ENCODE measurements around the gene CC2D2B.
"Not testable (repeated sequence)": the region's sequence is repeated elsewhere in the genome, so short reads cannot be mapped to it uniquely, and the experiment has no call there.

Gene CC2D2B, protein sequence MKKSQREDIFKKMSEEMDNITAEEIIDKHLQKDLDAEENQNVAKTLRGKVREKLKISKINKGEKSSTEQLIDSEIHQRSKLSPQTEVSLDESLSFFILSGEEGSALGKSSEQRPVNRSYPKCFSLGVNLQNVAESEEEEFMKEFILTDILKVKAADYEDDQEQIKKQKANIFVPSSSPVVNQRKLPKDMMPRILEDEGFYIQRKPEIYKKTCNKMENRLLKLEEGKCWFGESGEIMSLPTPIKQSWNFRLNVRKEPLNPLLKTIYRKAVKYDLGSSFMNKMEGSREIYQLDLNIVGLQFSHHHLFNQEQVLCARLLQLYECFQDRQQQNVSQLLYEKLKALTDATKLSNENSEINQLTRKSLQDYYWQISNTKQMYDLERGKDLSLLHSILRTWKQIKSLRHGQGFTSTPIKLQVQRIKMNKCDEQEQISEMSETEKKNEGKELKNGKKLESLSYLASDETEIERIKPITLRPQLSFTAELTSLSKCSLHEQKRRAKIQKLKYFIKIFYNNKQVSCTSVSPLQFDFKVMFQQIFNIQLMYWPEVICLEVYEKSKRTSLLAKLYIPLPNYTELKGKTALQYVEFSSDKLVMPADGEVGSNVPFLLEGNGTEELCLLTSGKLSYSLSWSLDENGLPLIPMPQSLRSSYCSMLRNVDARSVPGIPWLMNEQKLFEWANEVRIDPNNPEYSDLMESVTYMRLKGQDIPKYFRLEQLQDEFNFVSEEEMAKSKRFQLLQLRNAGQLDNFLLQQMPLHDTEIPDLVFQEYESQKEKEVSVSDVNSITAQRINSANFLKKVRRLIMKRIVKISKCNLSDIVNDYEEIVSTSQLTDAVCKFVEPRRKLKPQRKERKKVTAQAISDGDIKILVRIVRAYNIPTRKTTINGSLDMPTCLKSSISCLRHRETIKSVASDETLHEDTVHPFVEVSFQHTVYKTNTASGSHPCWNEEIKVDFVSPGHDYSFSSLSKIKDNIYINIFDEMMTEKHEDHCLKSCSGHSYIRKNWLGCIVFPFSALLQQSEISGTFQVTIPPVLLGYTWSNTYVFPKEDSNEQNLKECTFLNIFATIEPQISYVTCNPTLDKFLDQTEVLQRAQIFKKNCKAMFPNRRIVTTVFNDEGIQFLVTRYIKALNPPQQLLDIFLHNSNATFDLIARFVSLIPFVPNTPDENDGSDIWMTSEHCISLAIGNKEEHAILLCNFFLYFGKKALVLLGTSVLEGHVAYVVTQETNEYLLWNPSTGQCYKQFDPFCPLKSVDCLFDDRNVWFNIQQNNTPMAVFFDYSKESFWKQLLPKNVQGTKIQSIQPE (N-terminal part only)

DNA sequence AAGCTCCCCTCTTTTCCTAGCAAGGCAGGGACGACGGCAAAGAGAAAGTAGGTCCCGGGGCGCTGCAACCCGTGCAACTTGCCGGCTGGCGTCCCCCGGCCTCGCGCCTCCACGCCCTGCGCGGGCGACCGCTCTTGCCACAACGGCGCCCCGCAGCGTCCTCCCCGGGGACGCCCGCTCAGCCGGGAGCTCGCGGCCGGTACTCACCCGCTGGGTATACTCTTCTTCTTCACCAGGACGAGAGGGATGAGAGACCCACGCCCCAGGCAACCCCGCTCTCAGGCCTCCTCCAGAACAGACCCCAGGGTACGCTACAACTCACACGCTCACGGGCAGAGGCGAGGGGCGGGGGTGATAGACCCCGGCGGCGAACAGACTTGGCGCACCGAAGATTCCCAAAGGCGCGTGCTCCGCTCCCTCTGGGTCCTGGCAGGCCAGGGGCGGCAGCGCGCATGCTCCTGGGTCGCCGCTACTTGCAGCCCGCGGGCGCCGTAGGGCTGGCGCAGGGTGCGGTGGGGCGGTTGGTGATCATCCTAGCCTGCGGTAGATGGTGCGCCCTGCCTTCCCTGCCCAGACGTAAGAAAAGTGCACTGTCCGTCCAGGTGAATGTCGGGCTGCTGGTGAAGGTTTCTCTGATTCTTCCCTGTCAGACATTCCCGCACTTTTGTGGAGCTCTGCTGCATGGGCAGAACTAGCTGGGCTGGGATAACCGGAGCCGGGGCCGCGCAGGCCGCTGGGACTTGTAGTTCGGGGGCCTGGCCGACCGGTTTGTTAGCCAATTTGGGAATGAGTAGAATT, at the start of gene CC2D2B:
Gene CC2D2B, plus strand, starts transcription at position 520 of the 798 bp plus-strand sequence. CDS start 3,349 bp downstream, outside the sequence.
- peak; percentile 61 to 68 for DNase-seq (ENCODE audit: low read depth in 2 of 2)

DNA sequence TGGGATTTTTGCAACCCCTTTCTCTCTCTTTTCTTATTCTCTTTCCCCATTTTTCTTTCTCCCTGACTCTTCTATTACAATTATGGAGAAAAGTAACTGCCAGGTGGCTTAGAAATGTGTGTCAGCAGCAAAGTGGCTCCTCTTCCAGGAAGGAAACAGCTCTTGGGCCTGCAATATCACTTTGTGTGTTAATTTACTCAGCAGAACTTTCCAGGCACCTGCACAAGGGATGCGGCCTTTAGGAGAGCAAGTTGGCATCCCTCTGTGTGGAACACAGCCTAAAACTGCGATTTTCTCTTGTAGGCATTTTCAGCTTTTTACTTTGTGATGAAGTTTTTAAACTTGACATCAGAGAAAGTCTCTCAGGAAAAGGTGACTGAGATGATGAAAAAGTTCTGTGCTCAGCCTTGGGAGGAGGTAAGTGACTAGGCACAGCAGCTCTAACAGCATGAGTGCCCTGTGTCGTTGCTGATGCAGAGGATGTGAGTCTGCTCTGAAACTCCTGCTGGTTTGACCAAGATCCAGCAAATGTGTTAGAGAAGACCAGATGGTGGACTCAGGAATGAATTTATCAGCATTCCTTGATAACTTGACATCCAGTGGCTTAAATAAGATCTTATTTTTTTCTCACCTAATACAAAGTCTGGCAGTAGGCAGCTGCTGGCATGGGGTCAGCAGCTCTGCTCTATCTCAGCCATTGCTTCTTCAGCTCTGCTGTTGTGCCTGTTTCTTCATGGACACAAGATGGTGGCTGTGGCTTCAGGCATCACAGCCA, 47.4 kb upstream of the CC2D2B start:
- DNase-seq (ENCODE audit: low read depth in 2 of 2), result no peak

- no peak for DNase-seq (ENCODE audit: low read depth in 2 of 2)
Measured at GRCh38 chr10:95861386-95861785, 46.4 kb upstream of the CC2D2B start.

DNA sequence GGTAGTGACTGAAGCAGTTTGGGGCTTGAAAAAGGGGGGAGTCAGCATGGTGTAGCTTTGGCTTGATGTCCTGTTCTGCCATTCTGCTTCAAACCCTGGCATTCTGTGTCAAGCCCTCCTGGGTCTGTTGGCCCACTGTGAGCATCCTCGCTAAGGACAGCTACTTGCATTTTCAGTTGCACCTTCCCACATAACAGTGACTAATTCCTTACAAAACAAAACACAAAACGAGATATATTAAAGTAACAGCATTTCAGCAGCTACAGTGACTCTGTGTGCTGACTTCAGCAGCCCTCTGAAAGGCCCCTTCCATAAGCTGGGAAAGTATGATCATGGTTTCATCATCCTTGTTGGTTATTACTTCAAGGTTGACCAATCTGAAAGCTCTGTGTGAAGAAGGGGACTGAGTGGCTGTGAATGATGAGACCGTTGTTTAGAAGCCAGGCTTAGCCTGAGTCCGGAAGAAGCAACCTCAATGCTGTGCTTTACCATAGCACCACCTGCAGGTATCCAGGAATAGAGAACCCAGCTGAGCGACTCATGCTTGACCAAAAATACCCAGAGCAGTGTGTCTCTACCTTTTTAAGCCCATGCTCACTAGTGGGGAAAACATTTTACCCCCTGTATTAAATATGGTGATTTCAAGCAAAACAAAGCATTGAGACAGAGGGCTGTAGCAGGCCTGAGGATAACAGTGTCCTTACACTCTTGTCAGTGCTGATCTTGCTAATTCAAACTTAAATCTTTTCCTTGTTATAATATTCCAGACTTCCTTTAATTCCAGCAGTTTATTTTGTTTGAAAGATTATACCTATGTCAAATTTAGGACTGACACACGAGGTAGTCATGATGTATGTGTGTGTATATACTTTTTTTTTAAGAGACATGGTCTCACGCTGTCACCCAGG, 42.6 kb upstream of the CC2D2B start:
- peak; percentile 1 to 19 for DNase-seq (ENCODE audit: low read depth in 2 of 2)

GRCh38 chr10:95865814-95866466, 41.8 kb upstream of the CC2D2B start:
- DNase-seq (ENCODE audit: low read depth in 2 of 2), result no peak

DNA sequence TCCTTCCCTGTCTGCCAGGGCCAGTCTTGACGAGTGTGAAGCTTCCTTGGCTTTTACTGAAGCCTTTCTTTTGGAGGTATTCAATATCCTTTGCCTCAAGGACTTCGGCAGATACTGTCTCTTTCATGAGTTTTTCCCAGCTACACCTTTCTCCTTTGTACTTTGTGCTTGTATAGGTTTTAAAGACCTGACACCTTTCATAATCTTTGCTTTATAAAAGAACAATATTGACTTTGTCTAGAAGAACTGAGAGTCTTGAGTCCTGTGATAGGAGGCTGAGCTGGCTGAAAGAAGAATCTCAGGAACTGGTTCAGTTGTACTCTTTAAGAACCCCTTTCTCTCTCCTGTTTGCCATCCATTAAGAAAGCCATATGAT, 41.3 kb upstream of the CC2D2B start:
- no peak for DNase-seq (ENCODE audit: low read depth in 2 of 2)

- DNase-seq (ENCODE audit: low read depth in 2 of 2), result no peak
Measured at GRCh38 chr10:95867866-95868265, 39.9 kb upstream of the CC2D2B start.

GRCh38 chr10:95872158-95872711, 35.5 kb upstream of the CC2D2B start:
- no peak for DNase-seq (ENCODE audit: low read depth in 2 of 2)

DNA sequence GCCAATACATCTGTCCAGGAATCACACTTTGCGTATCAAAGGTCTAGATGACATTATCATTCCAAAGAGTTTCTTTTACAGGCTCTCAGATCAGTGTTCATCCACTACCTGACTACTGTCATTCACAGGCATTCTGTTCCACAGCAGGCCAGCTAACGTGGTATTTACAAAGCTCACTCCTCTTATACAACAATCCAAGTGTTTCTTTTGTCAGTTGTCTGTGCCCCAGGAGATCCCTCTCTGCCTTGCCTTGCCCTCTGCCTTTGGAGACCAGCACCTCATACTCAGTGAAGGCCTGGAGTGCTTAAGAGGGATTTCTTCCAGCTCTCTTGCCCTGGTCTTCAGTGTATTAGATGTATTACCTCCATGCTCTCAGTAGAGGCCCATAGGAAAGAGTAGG, 34.6 kb upstream of the CC2D2B start:
- no peak for DNase-seq (ENCODE audit: low read depth in 2 of 2)

- no peak for DNase-seq (ENCODE audit: low read depth in 2 of 2)
Measured at GRCh38 chr10:95873651-95874050, 34.1 kb upstream of the CC2D2B start.

- not testable (repeated sequence) for DNase-seq (ENCODE audit: low read depth in 2 of 2)
Measured at GRCh38 chr10:95874783-95875182, 33.0 kb upstream of the CC2D2B start.

DNA sequence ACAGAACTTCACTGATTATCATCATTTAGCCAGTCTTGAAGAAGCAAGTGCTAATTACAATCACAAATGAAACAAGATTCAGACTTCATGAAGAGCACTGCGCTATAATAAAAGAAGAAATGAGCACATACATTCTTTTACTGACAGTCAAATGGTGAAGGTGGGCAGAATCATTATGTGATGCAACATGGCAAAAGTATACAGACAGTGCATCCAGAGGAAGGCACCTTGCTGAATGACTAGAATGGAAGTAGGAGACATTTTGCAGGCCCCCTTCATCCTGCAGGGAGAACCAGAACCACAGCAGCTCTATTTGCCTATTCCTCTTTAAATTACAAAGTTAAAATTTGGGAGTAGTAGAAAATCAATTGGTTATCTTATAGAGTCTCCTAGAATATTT, 31.0 kb upstream of the CC2D2B start:
- DNase-seq (ENCODE audit: low read depth in 2 of 2), result no peak

DNA sequence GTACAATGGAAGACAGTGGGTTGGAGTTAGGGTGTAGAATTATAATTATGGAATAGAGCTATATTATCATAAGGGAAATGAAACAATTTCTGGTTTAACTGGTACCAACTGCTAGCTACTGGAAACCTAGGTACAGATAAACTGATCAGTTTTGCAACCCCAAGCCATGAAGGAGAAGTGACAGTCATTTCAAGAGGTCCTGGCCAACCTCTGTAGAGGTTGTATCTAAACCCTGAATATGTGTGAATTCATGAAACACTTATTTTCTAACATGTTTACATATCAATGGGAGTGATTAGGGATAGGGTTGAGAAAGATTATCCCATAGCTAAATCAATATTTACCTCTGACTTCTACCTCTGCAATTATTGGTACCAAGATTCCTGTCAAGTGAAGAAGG, 29.9 kb upstream of the CC2D2B start:
- DNase-seq (ENCODE audit: low read depth in 2 of 2), result no peak

DNA sequence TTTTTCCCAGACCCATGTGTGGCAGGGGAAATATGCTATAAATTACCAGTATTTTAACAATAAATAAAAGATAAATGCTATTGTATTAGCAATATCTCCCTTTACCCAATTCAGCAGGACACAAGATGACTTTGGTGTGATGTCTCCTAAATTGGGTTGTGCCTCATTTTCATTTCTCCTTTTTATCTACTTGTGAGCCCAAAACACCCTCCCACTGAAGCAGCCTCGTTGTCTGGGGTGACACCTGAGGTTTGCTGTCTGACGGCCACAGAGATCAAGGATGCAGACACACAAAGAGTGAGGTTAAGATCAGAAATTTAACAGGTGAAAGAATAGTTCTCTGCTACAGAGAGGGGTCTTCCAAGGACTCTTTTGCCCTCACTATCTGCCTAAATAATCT, 27.1 kb upstream of the CC2D2B start:
- no peak for DNase-seq (ENCODE audit: low read depth in 2 of 2)

DNA sequence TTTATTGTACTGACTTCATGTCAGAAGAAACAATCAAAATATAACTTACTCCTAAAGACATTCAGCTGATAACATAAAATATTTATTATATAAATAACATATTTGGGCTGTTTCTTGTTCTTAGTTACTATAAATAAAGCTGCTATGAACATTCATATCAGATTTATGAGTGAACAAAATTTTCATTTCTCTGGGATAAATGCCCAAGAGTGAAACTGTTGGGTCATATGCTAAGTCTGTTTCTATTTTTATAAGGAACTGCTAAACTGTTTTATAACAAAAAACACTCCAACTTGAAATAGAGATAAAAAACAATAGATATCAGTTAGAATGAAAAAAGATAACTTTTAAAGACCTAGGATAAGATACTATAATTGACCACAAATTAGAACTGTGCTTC, 26.5 kb upstream of the CC2D2B start:
- no peak for DNase-seq (ENCODE audit: low read depth in 2 of 2)

DNA sequence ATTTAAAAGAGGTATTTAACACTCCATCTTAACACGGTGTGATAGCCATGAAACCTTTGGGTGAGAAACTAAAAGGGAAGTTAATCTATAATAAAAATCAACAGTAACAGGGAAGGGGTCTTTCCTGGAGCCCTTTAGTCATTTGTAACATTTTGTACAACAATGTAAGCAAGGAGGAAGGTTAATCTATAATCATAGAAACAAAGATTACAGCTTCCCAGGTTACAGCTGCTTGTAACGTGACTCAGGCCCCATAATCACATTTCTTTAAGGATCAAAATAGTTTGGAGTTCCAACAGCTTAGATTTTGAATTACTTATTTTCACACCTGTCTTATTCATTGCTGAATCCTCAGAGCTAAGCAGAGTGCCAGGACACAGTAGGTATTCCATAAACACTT, 17.9 kb upstream of the CC2D2B start:
- DNase-seq (ENCODE audit: low read depth in 2 of 2), result no peak

GRCh38 chr10:95896071-95896850, 11.5 kb upstream of the CC2D2B start:
- DNase-seq (ENCODE audit: low read depth in 2 of 2), result no peak
